Measurements from ENCODE around the gene ASTN2.

GRCh38 chr9:117427357-117427913, 12.6 kb upstream of the ASTN2 start:
- no peak for TF ChIP-seq CTCF (conservative IDR thresholded peaks at IDR 0.05 in 1 of 2, IDR thresholded peaks at IDR 0.05 in 1 of 2; ENCODE audit: extremely low read depth in 1 of 2, insufficient read depth in 1 of 2, low read depth in 1 of 2, low read length in 2 of 2)
- TF ChIP-seq EZH2 (IDR thresholded peaks at IDR 0.05; ENCODE audit: borderline replicate concordance, low read length) = no peak
